ENCODE results near the gene CCDC15.

- TF ChIP-seq POLR2A (IDR thresholded peaks at IDR 0.05; ENCODE audit: low read length) (no peak), GATA1 (IDR thresholded peaks at IDR 0.05; ENCODE audit: low read depth, low read length) (no peak)
These were observed 117.4 kb downstream of the CCDC15 start for GRCh38 chr11:125071435-125071834.
